Spleen (tissue), 7 donors: ENCODE measurements around the gene LRRC4C.

ENCODE experiments used
- POLR2A ChIP-seq, 3 donors: fragments of 450-650 bp; IDR thresholded peaks; one replicate each; pipeline ENCODE4 v1.5.1; 2017; ENCODE audit warnings: antibody characterized with exemption in 3 of 3, mild to moderate bottlenecking in 1 of 3
- POLR2AphosphoS5 ChIP-seq, 3 donors: sonication (generic); formaldehyde crosslinking; IDR thresholded peaks; one replicate each; pipeline ENCODE4 v1.5.1; 2017; ENCODE audit warnings: antibody characterized with exemption in 3 of 3
- TF ChIP-seq, protein P1 (sequence below), 11 experiments: fragments of 200-600 bp in 7 of 11; fragments of 450-650 bp in 4 of 11; sonication (generic) in 4 of 11; IDR thresholded peaks in 8 of 11; conservative IDR thresholded peaks in 3 of 11; 1 replicate in 7 of 11; 2 replicates in 4 of 11; pipeline versions ENCODE4 v1.4.0 to v1.8.0; 2016 to 2021; ENCODE audit warnings: antibody characterized with exemption in 11 of 11, inconsistent platforms in 4 of 11, mild to moderate bottlenecking in 1 of 11
- donor health status: DM: no; HTN: no; CAD: no; lungs with moderate emphysema.
- donor health status: DM: no; HTN: no; CAD: no.
- donor health status: DM: no; HTN: no; CAD: no.

- TF ChIP-seq, protein P1, sequence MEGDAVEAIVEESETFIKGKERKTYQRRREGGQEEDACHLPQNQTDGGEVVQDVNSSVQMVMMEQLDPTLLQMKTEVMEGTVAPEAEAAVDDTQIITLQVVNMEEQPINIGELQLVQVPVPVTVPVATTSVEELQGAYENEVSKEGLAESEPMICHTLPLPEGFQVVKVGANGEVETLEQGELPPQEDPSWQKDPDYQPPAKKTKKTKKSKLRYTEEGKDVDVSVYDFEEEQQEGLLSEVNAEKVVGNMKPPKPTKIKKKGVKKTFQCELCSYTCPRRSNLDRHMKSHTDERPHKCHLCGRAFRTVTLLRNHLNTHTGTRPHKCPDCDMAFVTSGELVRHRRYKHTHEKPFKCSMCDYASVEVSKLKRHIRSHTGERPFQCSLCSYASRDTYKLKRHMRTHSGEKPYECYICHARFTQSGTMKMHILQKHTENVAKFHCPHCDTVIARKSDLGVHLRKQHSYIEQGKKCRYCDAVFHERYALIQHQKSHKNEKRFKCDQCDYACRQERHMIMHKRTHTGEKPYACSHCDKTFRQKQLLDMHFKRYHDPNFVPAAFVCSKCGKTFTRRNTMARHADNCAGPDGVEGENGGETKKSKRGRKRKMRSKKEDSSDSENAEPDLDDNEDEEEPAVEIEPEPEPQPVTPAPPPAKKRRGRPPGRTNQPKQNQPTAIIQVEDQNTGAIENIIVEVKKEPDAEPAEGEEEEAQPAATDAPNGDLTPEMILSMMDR (IDR thresholded peaks at IDR 0.05 in 8 of 11, conservative IDR thresholded peaks at IDR 0.05 in 3 of 11), result no peak
- TF ChIP-seq POLR2AphosphoS5 (IDR thresholded peaks at IDR 0.05) (no peak), POLR2A (IDR thresholded peaks at IDR 0.05) (no peak)
Measured at GRCh38 chr11:41351825-41352224, 107.6 kb downstream of the LRRC4C start.
